HG02759 (cell line): ENCODE results near the gene GRK4.

ENCODE experiments used
- ATAC-seq: cut with Tn5 transposase; IDR thresholded peaks from one replicate; pipeline ENCODE4 v1.9.1; 2021; ENCODE audit warnings: mild to moderate bottlenecking, moderate library complexity; ENCODE audit not compliant: unreplicated experiment

Gene GRK4

GRCh38 chr4:3067473-3068001 is 104.2 kb downstream of the GRK4 start:
- no peak for ATAC-seq

DNA sequence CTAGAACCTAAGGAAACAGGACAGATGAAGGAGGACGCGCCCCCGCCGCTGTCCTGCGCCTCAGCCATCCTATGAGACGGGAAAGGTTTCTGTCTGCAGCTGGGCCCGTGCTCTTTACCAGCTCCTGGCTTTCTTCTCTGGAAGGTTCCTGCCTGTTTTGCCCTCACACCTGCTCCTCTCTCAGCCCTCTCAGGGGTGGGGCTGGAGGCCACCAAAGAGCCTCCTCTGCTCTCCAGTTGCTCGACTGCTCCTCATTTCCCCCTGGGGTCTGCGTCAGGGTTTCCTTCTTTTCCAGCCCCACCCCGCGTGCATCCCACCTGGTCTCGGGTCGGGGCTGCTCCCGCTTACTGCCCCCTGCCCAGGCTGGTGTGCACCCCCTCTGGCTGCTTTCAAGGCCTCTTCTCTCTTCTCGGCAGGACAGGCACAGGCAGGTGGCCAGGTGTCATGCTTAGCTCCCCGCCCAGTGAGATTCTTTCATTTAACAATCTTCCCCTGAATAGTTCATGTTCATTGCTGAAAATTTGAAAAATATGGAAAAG is 106.4 kb downstream of the GRK4 start:
- ATAC-seq: no peak

GRCh38 chr4:3070709-3071500 is 107.5 kb downstream of the GRK4 start:
- no peak for ATAC-seq

DNA sequence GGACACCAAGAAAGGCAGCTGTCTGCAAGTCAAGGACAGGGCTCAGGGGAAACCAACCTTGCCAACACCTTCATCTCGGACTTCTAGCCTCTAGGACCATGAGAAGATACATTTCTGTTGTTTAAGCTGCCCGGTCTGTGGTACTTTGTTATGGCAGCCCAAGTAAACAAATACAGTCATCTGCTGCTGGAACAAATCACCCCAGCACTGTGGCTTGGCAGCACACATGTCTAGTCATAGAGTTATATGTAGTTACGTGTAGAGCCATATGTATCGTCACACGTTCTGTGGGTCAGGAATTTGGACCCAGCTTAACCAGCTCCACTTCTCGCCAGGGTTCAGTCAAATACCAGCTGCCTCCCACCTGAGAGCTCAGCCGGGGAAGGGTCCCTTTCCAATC is 108.4 kb downstream of the GRK4 start:
- no peak for ATAC-seq

- peak; percentile 40 for ATAC-seq
Measured at GRCh38 chr4:3073158-3074077, 110.0 kb downstream of the GRK4 start.

- peak; percentile 81 for ATAC-seq
Measured at GRCh38 chr4:3074078-3074845, 110.9 kb downstream of the GRK4 start, which contains the start of the genes HTT and HTT-AS. Gene HTT, plus strand, starts transcription at chr4:3074681. Its CDS starts 145 bp downstream, at chr4:3074826. Gene HTT-AS, minus strand, starts transcription at chr4:3074538.

GRCh38 chr4:3074846-3075651 is 111.7 kb downstream of the GRK4 start:
- ATAC-seq: peak; percentile 3

GRCh38 chr4:3075652-3075981 is 112.2 kb downstream of the GRK4 start:
- no peak for ATAC-seq

- ATAC-seq: peak; percentile 27
Measured at GRCh38 chr4:3077796-3078195, 114.4 kb downstream of the GRK4 start.

GRCh38 chr4:3079694-3080123 is 116.3 kb downstream of the GRK4 start:
- ATAC-seq: peak; percentile 41

DNA sequence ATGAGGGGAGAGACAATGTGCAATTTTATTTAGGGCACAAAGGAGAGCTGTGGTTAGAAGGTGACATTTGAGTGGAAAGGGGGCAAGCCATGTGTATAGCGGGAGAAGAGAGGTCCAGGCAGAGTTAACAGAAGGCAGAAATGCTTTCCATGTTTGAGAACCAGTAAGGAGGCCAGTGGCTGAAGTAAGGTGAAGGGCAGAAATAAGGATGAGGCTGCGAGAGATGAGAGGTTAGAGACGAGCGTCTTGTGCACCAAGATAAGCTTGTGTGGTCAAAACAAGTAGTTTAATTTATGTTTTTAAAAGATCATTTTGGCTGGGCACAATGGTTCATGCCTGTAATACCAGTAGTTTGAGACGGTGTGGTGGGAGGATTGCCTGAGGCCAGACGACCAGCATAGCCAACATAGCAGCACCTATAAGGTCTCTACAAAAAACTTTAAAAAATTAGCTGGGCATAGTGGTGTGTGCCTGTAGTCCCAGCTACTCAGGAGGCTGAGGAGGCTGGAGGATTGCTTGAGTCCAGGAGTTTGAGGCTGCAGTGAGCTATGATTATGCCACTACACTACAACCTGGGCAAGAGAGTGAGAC is 119.6 kb downstream of the GRK4 start:
- ATAC-seq: no peak

GRCh38 chr4:3083732-3084131 is 120.4 kb downstream of the GRK4 start:
- no peak for ATAC-seq

DNA sequence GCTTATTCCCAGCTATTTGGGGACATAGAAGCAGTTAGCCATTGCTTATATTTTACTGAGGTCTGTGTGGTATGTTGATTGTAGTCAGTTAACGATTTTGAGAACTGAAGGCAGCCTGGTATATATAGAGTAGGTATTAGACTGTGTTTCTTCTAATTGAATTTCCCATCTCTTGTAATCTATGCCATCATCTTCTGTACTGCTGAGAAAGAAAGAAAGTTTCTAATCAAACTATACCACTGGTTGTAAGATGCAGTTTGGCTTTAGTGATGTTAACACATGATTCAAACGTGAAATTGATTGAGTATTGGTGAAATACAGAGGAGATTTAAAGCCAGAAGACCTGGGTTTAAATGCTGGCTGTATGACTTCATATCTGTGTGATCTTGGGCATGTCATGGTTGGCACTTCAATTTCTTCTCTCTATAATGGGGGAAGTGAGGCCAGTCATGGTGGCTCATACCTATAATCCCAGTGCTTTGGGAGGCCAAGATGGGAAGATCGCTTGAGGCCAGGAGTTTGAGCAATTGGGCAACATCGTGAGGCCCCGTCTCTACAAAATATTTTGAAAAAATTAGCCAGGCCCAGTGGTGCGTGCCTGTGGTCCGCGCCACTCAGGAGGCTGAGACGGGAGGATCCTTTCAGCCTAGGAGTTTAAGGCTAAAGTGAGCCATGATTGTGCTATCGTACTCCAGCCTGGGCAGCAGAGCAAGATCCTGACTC is 122.7 kb downstream of the GRK4 start:
- ATAC-seq: no peak

GRCh38 chr4:3087115-3087797 is 123.9 kb downstream of the GRK4 start:
- no peak for ATAC-seq
